ENCODE data around the gene ZNF780A. TPM values are rescaled to one million over a fixed set of nuclear protein-coding genes. Genes with fewer than 3 reads are reported as not detected.
"Not testable (repeated sequence)": the region's sequence is repeated elsewhere in the genome, so short reads cannot be mapped to it uniquely, and the experiment has no call there.

Gene ZNF780A
- 10 to 100 TPM; 18.0 to 24.4 (median 19.8) TPM for polyA plus RNA-seq (ENCODE audit: insufficient read length in 3 of 3)
- long read RNA-seq, donor 1, partial matches to known transcripts: 0 of 2 reads
- long read RNA-seq, donor 1, other reads (novel, unspliced or antisense): 0 of 2 reads
- long read RNA-seq, donor 2, partial matches to known transcripts: 0 of 3 reads
- long read RNA-seq, donor 2, other reads (novel, unspliced or antisense): 0 of 3 reads
- long read RNA-seq, donor 3, partial matches to known transcripts: 0 of 2 reads
- long read RNA-seq, donor 3, other reads (novel, unspliced or antisense): 0 of 2 reads
- long read RNA-seq, donor 4, partial matches to known transcripts: 0 of 1 reads
- long read RNA-seq, donor 4, other reads (novel, unspliced or antisense): 0 of 1 reads
- long read RNA-seq, donor 5, partial matches to known transcripts: 0 of 3 reads
- long read RNA-seq, donor 5, other reads (novel, unspliced or antisense): 0 of 3 reads
- long read RNA-seq, donor 6, partial matches to known transcripts: 0 of 2 reads
- long read RNA-seq, donor 6, other reads (novel, unspliced or antisense): 0 of 2 reads
- long read RNA-seq, donor 7, partial matches to known transcripts: 0 of 3 reads
- long read RNA-seq, donor 7, other reads (novel, unspliced or antisense): 0 of 3 reads
- long read RNA-seq, donor 8: 0 reads
- long read RNA-seq, donor 9, full-length matches to known transcripts: 1 of 1 reads
- long read RNA-seq, donor 9, partial matches to known transcripts: 0 of 1 reads
- long read RNA-seq, donor 9, other reads (novel, unspliced or antisense): 0 of 1 reads
- long read RNA-seq, donor 10, full-length matches to known transcripts: 3 of 3 reads
- long read RNA-seq, donor 10, partial matches to known transcripts: 0 of 3 reads
- long read RNA-seq, donor 10, other reads (novel, unspliced or antisense): 0 of 3 reads
- long read RNA-seq, donor 11, partial matches to known transcripts: 0 of 3 reads
- long read RNA-seq, donor 11, other reads (novel, unspliced or antisense): 0 of 3 reads
- long read RNA-seq, donor 12, partial matches to known transcripts: 0 of 3 reads
- long read RNA-seq, donor 12, other reads (novel, unspliced or antisense): 0 of 3 reads
- long read RNA-seq, donor 13, partial matches to known transcripts: 0 of 1 reads
- long read RNA-seq, donor 13, other reads (novel, unspliced or antisense): 0 of 1 reads
- long read RNA-seq, donor 14: 0 reads
- long read RNA-seq, donor 15, partial matches to known transcripts: 0 of 1 reads
- long read RNA-seq, donor 15, other reads (novel, unspliced or antisense): 0 of 1 reads
- long read RNA-seq, donor 16, partial matches to known transcripts: 0 of 4 reads
- long read RNA-seq, donor 16, other reads (novel, unspliced or antisense): 0 of 4 reads

DNA sequence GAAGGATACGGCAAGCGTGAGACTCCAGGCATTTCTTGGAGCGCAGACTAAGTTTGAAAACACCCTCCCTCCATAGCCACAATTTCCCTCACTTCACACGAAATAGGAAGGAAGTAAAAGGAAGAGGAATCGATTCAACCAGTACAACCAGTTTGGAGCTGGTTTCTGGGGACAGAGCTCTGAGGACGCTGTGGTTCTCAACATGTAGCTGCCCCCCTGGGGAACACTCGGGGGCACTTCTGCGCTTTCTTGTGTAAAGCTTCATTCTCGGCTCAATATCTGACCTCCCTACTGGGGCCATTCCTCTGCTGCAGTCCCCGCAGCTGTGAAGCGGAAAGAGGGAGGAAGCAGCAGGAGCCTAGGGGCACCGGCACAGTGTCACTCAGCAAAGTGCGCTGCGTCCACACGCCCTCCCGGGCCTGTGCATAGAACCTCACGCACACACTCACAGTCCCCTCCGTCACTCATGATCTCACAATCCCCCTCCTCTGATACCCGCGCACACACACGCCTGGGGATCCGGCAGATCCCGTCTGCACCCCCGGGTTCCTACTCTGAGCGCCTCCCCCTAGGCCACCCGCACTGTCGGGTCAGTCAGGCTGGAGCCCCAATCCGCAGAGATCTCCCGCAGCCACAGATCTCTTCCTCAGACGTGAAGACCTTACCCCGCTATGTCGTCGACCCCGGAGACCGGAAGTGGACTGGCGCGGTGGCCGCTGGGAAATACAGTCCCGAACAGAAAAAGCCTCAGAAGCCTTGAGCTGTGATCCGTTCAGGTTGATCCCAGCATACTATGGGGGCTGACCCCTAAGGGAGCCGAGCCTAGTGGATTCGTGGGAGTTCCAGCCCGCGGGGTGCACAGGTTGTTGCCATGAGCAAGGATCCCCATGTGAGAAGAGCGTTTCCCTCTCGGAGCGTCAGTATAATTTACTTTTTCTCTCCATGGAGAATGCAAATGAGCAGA is at the start of gene ZNF780A:
Gene ZNF780A, minus strand, starts transcription at position 703 of the 964 bp plus-strand sequence. CDS start 6,190 bp downstream, outside the sequence.
- peak; percentile 79 for DNase-seq

GRCh38 chr19:40139533-40140287 is 49.0 kb upstream of the ZNF780A start:
- peak; percentile 28 for DNase-seq

GRCh38 chr19:40136818-40137217 is 46.1 kb upstream of the ZNF780A start:
- no peak for DNase-seq

DNA sequence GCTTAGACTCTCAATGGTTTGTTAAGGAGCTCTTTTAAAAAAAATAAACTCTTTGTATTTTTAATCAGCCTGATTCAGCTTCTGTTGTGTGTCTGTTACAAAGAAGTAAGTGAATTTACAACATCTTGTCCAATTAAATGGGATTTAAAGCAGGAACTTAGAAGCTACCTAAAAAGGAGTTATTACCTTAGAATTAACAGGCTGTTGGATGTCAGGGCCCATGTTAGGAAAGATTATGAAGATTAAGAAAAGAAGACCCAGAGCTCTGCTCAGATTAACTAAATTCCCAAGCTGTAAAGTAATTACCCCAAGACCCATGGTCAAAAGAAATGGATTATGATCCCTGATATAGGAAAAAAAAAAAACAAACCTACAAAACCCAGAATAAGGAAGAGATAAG is 44.1 kb upstream of the ZNF780A start:
- DNase-seq: no peak

GRCh38 chr19:40133491-40133890 is 42.7 kb upstream of the ZNF780A start:
- no peak for DNase-seq

DNA sequence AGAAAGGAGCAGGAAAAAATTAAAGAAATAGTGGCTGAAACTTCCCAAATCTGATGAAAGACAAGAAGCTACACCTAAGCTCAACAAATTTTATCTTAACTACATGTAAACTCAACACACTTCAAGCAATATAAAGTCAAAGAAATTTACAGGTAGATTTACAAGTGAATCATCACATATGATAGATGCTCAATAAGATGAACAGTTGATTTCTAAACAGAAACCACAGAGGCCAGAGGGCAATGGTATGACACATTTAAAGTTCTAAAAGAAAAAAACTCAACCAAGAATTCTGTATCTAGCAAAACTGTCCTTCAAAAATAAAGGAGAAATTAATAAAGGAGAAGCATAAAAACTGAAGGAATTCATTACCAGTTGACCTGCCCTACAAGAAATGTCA is 39.3 kb upstream of the ZNF780A start:
- DNase-seq: no peak

DNA sequence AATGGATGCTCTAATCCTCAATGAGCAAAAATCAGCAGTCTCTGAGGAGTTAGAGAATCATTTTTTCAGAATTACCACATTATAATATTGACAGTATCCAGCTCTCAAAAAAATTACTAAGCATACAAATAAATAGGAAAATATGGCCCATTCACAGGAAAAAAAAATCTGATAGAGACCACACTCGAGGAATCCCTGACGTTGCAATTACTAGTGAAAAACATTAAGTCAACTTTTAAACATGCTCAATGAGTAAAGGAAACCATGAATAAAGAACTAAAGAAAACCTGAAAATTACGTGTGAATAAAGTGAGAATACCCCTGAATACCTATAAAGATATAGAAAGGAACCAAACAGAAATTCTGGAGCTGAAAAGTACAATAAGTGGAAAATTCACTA is 38.7 kb upstream of the ZNF780A start:
- no peak for DNase-seq

DNA sequence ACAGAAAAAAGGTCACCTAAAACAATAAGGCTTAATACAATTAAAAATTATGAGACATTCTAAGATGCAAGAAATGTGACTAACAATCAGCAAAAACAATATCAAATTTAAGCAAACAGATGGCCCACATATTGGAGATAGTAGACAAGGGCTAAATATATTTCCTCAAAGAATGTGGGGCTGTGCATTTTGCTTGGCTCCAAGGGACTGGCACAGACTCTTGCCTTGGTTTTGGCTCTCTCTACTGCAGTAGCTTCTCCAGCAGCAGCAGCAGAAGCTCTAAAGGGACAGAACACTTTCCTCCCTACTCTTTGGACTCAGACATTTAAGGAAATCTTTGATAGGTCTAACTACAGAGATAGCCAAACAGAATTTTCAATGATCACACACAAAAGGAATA is 38.2 kb upstream of the ZNF780A start:
- DNase-seq: no peak

GRCh38 chr19:40119380-40119779 is 28.6 kb upstream of the ZNF780A start:
- DNase-seq: no peak

DNA sequence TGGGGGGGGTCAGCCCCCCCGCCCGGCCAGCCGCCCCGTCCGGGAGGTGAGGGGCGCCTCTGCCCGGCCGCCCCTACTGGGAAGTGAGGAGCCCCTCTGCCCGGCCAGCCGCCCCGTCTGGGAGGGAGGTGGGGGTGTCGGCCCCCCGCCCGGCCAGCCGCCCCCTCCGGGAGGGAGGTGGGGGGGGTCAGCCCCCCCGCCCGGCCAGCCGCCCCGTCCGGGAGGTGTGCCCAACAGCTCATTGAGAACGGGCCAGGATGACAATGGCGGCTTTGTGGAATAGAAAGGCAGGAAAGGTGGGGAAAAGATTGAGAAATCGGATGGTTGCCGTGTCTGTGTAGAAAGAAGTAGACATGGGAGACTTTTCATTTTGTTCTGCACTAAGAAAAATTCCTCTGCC is 27.9 kb upstream of the ZNF780A start:
- DNase-seq: not testable (repeated sequence)

DNA sequence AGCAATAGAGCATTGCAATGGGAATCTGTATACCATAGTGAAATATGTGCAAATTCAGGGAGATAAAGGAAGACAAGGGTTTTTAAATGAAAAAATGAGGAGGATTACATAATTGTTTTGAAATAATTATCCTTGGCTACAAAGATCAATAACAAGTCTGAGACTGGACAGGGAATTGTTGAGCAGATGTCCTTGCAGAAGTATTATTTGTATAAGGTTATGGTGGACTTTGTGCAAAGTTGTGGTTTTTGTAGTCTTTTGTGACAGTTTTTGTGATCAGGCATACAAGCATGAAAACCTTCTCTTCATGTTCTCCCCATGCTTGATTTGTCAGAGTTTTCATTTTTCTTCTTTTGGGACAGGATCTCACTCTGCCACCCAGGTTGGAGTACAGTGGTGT is 25.3 kb upstream of the ZNF780A start:
- no peak for DNase-seq

DNA sequence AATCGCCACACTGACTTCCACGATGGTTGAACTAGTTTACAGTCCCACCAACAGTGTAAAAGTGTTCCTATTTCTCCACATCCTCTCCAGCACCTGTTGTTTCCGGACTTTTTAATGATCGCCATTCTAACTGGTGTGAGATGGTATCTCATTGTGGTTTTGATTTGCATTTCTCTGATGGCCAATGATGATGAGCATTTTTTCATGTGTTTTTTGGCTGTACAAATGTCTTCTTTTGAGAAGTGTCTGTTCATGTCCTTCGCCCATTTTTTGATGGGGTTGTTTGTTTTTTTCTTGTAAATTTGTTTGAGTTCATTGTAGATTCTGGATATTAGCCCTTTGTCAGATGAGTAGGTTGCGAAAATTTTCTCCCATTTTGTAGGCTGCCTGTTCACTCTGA is 23.4 kb upstream of the ZNF780A start:
- DNase-seq: not testable (repeated sequence)

DNA sequence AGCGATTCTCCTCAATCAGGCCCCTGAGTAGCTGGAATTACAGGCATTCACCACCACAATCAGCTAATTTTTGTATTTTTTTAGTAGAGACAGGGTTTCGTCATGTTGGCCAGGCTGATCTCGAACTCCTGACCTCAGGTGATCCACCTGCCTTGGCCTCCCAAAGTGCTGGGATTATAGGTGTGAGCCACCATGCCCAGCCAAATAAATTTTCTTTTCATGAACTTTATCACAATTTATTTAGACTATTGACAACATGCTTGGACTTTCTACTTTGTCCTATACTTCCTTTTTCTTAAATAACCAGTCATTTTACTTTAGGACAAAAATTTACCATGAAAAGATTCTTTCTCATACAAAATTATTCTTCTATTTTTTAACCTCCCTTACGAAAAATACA is 21.5 kb upstream of the ZNF780A start:
- DNase-seq: not testable (repeated sequence)

GRCh38 chr19:40110570-40110969 is 19.8 kb upstream of the ZNF780A start:
- no peak for DNase-seq

GRCh38 chr19:40104754-40105153 is 14.0 kb upstream of the ZNF780A start:
- DNase-seq: no peak

GRCh38 chr19:40103600-40103999 is 12.9 kb upstream of the ZNF780A start:
- DNase-seq: no peak

DNA sequence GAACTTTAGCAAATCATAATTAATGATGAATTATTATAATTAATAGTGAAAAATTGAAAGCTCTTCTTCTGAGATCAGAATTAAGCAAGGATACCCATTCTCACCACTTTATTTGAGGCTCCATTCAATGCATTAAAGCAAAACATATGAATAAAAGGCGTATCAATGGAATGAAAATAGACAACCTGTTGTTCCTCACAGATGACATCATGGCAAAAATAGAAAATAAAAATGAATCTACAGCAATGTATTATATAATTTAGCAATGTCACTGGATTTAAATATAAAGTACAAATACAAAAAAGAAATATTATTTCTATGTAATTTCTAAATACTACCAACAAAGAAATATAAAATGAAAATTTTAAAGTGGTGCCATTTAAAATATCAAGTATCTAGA is 11.1 kb upstream of the ZNF780A start:
- DNase-seq: no peak

- DNase-seq: no peak
Measured at GRCh38 chr19:40093416-40093815, 2.7 kb upstream of the ZNF780A start.

DNA sequence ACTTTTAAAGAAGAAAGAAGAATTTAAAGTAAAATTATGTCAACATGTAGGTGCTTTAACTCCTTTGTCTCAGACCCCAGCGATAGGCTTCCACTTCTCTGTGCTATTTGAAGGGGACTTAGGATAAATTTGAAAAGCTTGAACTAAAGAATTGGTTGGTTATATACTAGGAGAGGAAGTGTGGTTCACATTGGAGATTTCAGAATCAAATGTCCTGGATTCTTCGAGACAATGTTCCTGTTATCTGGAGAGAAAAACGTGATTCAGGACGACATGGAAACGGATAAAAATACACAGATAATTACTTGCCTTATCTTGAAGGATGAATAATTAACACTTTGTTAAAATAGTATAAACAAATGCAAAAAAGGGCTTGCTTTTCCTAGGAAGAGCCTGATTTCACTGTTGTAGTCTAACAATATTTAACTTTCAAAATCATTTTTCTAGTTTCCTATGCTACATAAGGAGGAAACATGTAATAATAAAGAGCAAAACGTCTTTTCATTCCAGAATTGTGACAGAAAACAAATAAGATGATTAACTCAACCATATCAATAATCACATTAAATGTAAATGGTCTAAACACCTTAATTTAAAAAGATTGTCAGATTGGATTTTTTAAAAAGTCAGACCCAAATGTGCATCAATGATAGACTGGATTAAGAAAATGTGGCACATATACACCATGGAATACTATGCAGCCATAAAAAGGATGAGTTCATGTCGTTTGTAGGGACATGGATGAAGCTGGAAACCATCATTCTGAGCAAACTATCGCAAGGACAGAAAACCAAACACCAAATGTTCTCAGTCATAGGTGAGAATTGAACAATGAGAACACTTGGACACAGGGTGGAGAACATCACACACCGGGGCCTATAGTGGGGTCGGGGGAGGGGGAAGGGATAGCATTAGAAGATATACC is 724 bp upstream of the ZNF780A start:
- no peak for DNase-seq
